Neural cell (in vitro differentiated cells): ENCODE results near the gene NDST1.

Source experiments
- CTCF ChIP-seq: fragments of 450-650 bp; IDR thresholded peaks from 2 replicates; pipeline ENCODE4 v1.5.1; 2014; ENCODE audit warnings: antibody characterized with exemption, mild to moderate bottlenecking, moderate library complexity; ENCODE audit not compliant: poor library complexity, severe bottlenecking
- EP300 ChIP-seq: fragments of 450-650 bp; conservative IDR thresholded peaks from 2 replicates; pipeline ENCODE4 v1.6.1; 2014; ENCODE audit warnings: antibody characterized with exemption, mild to moderate bottlenecking, moderate library complexity; ENCODE audit not compliant: poor library complexity, severe bottlenecking
- EZH2 ChIP-seq: fragments of 200-600, 300-800 bp; shearing (Covaris generic), sonication (generic); IDR thresholded peaks from 2 replicates; pipeline ENCODE4 v1.6.1; 2014; ENCODE audit warnings: antibody characterized with exemption, low read length, borderline replicate concordance, mild to moderate bottlenecking; ENCODE audit not compliant: insufficient read depth, poor library complexity, severe bottlenecking
- MXI1 ChIP-seq: fragments of 450-650 bp; conservative IDR thresholded peaks from 2 replicates; pipeline ENCODE4 v1.6.1; 2014; ENCODE audit warnings: antibody characterized with exemption, mild to moderate bottlenecking; ENCODE audit not compliant: poor library complexity, severe bottlenecking
- POLR2AphosphoS5 ChIP-seq: IDR thresholded peaks from 2 replicates; pipeline ENCODE4 v1.6.1; 2012
- RAD21 ChIP-seq: fragments of 450-650 bp; conservative IDR thresholded peaks from 2 replicates; pipeline ENCODE4 v1.6.1; 2014; ENCODE audit warnings: antibody characterized with exemption, mild to moderate bottlenecking, moderate library complexity
- REST ChIP-seq: IDR thresholded peaks from 2 replicates; pipeline ENCODE4 v1.6.1; 2012; ENCODE audit warnings: borderline replicate concordance
- SMC3 ChIP-seq: fragments of 450-650 bp; conservative IDR thresholded peaks from 2 replicates; pipeline ENCODE4 v1.6.1; 2014; ENCODE audit warnings: antibody characterized with exemption, mild to moderate bottlenecking, moderate library complexity; ENCODE audit not compliant: poor library complexity
- TAF1 ChIP-seq: IDR thresholded peaks from 2 replicates; pipeline ENCODE4 v1.6.1; 2012; ENCODE audit warnings: low read depth

DNA sequence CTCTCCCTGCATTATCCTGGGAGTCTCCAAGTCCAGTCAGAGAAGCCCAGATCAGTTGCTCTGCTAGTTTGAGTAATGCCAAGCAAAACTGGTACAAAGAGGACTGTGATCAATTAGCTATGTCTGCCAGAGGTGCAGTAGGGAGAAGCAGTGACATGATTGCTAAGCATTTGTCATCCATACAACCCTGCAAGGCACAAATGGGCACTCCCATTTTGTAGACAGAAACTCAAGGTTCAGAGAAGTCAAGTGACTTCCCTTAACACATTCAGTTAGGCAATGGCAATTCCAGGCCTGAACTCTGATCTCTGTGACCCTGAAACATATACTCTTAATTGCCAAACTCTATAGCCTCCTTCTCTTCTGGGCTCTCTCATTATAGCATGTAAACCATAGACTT, 34.0 kb downstream of the NDST1 start:
- TF ChIP-seq CTCF: no peak
- no peak for TF ChIP-seq EP300
- no peak for TF ChIP-seq SMC3
- TF ChIP-seq TAF1: no peak
- no peak for TF ChIP-seq EZH2
- TF ChIP-seq RAD21: no peak
- TF ChIP-seq POLR2AphosphoS5: no peak
- no peak for TF ChIP-seq REST
- no peak for TF ChIP-seq MXI1
